HEK293T (cell line): ENCODE results near the gene PCCB.

ENCODE experiments used
- CTBP1 ChIP-seq: fragments of 450-650 bp; IDR thresholded peaks from 2 replicates; pipeline ENCODE4 v1.6.1; 2016; ENCODE audit warnings: borderline replicate concordance
- ELF4 ChIP-seq: fragments of 450-650 bp; IDR thresholded peaks from 2 replicates; pipeline ENCODE4 v1.6.1; 2017; ENCODE audit warnings: antibody characterized with exemption
- FOXA1 ChIP-seq: fragments of 450-650 bp; IDR thresholded peaks from 2 replicates; pipeline ENCODE4 v1.6.1; 2016; ENCODE audit warnings: mild to moderate bottlenecking
- FOXM1 ChIP-seq: fragments of 450-650 bp; IDR thresholded peaks from 2 replicates; pipeline ENCODE4 v1.6.1; 2017; ENCODE audit warnings: mild to moderate bottlenecking, borderline replicate concordance
- HDGF ChIP-seq: fragments of 450-650 bp; IDR thresholded peaks from 2 replicates; pipeline ENCODE4 v1.6.1; 2017; ENCODE audit warnings: antibody characterized with exemption, borderline replicate concordance
- LEF1 ChIP-seq: fragments of 450-650 bp; IDR thresholded peaks from 2 replicates; pipeline ENCODE4 v1.6.1; 2017; ENCODE audit warnings: mild to moderate bottlenecking, borderline replicate concordance
- NFRKB ChIP-seq: fragments of 450-650 bp; IDR thresholded peaks from 2 replicates; pipeline ENCODE4 v1.6.1; 2016; ENCODE audit warnings: mild to moderate bottlenecking, moderate library complexity
- SP1 ChIP-seq: fragments of 450-650 bp; IDR thresholded peaks from 2 replicates; pipeline ENCODE4 v1.6.1; 2017
- SUZ12 ChIP-seq: fragments of 450-650 bp; IDR thresholded peaks from 2 replicates; pipeline ENCODE4 v1.6.1; 2016; ENCODE audit warnings: mild to moderate bottlenecking
- TARDBP ChIP-seq: fragments of 450-650 bp; IDR thresholded peaks from 2 replicates; pipeline ENCODE4 v1.6.1; 2016
- TF ChIP-seq, protein P1 (sequence below): fragments of 450-650 bp; IDR thresholded peaks from 2 replicates; pipeline ENCODE4 v1.6.1; 2016

DNA sequence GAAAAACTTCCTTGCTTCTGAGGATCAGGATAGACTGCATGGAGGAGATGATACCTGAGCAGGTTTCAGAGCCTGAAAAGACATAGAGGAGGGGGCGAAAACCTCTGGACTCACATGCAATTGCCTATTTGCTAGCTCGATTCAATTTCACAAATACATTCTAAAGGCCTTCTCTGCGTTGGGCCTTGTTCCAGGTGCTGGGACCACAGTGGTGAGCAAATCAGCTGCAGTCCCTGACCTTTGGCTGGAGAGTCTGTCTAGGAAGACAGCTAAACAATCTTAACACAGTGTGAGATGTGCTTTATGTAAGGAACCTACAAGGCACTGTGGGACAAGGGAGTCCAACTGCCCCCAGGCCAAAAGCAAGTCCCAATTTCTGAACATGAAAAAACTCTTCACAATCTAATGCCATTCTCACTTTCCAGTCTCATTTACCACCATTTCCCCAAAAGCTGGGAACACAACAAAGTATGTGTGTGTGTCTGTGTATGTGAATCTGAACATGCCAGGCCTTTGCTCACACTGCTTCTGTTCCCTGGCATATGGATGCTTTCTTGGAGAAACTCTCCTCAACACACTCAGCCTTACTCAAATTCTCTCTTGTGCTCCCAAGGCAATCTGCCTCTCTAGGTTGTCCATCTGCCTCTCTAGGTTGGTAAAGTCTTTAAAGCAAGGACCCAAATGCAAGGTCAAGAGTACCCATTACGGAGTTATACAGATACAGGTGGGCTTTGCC lies 2.1 kb upstream of the PCCB start:
- TF ChIP-seq HDGF (no peak), SP1 (no peak), SUZ12 (no peak), NFRKB (no peak), ELF4 (no peak), LEF1 (no peak), FOXM1 (no peak), FOXA1 (no peak), CTBP1 (no peak), TARDBP (no peak)
- TF ChIP-seq, protein P1, sequence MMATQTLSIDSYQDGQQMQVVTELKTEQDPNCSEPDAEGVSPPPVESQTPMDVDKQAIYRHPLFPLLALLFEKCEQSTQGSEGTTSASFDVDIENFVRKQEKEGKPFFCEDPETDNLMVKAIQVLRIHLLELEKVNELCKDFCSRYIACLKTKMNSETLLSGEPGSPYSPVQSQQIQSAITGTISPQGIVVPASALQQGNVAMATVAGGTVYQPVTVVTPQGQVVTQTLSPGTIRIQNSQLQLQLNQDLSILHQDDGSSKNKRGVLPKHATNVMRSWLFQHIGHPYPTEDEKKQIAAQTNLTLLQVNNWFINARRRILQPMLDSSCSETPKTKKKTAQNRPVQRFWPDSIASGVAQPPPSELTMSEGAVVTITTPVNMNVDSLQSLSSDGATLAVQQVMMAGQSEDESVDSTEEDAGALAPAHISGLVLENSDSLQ: no peak
